ENCODE data around the gene TSPAN10.

Gene TSPAN10

DNA sequence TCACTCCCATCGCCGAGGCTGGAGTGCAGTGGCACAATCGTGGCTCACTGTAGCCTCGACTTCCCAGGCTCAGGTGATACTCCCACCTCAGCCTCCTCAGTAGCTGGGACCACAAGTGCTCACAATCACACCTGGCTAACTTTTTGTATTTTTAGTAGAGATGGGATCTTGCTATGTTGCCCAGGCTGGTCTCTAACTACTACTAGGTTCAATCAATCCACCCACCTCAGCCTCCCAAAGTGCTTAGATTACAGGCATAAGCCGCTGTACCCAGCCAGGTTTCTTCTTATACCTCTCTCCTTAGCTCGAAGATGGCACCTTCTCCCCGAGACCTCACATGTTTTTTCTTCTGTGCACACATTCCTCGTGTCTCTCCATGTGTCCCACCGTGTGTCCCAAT lies 3.0 kb downstream of the TSPAN10 start:
- DNase-seq: no peak
- Histone ChIP-seq H3K27ac (no peak overlapping the region), H3K4me3 (ENCODE audit: low read depth, low read length) (no peak overlapping the region), H3K36me3 (replicated peaks) (no peaks in the 10 kb centered on the region), H3K27me3 (replicated peaks) (no peaks in the 10 kb centered on the region)
- in situ Hi-C loops (cut with HindIII; ENCODE audit: low pct_ligation_motif_present, low sequenced_read_pairs): no loop called here
- TF ChIP-seq, protein P1, sequence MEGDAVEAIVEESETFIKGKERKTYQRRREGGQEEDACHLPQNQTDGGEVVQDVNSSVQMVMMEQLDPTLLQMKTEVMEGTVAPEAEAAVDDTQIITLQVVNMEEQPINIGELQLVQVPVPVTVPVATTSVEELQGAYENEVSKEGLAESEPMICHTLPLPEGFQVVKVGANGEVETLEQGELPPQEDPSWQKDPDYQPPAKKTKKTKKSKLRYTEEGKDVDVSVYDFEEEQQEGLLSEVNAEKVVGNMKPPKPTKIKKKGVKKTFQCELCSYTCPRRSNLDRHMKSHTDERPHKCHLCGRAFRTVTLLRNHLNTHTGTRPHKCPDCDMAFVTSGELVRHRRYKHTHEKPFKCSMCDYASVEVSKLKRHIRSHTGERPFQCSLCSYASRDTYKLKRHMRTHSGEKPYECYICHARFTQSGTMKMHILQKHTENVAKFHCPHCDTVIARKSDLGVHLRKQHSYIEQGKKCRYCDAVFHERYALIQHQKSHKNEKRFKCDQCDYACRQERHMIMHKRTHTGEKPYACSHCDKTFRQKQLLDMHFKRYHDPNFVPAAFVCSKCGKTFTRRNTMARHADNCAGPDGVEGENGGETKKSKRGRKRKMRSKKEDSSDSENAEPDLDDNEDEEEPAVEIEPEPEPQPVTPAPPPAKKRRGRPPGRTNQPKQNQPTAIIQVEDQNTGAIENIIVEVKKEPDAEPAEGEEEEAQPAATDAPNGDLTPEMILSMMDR (IDR thresholded peaks at IDR 0.05; ENCODE audit: low read depth, low read length, missing control alignments): no peak

DNA sequence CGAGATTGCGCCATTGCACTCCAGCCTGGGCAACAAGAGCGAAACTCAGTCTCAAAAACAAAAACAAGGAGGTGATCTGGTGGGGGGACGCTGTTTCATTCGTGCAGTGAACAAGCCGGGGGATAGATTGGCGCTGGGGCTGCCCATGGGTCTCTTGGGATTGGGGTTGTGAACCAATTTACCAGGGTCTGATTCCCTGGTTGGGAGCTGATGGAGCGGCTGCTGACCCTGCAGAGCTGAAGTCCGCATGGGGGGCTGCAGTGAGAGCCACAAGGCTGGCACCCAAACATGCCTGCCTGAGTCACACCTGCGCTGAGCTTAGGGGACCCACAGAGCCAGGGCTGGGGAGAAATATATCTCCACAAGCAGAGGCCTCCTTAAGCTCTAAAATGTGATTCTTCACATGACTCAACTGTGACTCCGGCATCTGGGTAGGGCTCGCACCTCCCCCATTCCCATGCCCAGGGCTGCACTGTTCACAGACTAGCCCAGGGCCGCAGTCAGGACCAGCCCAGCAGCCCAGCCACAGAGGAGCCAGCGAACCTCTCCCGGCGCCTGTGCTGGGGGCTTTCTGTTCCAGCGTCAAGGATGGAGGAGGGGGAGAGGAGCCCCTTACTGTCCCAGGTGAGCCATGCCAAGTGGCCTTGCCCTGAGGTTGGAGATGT lies 5.0 kb downstream of the TSPAN10 start:
- TF ChIP-seq, protein P1 (IDR thresholded peaks at IDR 0.05; ENCODE audit: low read depth, low read length, missing control alignments): no peak
- no peaks in the 10 kb centered on the region for H3K36me3 ChIP-seq (replicated peaks)
- peak; percentile 62 for DNase-seq
- in situ Hi-C loops (cut with HindIII; ENCODE audit: low pct_ligation_motif_present, low sequenced_read_pairs): no loop called here
- H3K27ac ChIP-seq: no peak overlapping the region
- peaks cover 1% of the 10 kb centered on the region for H3K27me3 ChIP-seq (replicated peaks)
- no peak overlapping the region for H3K4me3 ChIP-seq (ENCODE audit: low read depth, low read length)

DNA sequence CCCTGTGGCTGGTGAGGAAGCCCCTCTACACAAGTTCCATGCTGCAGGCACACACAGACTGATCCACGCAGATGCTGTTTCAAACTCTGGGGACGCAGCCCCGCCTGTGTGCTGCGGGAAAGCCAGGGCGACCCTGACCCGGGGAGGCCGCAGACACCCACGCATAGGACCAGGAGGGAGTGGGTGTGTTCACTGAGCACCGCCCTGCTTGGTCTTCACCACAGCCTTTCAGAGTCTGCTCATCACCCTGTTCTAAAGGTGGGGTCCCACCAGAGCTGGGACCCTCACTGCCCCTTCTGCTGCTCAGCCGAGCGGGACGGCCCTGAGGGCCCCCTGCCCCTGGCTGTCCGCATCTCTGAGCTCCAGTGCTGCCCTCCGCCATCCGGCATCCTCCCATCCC lies 7.5 kb downstream of the TSPAN10 start:
- TF ChIP-seq, protein P1 (IDR thresholded peaks at IDR 0.05; ENCODE audit: low read depth, low read length, missing control alignments): no peak
- in situ Hi-C loops (cut with HindIII; ENCODE audit: low pct_ligation_motif_present, low sequenced_read_pairs): no loop called here
- Histone ChIP-seq H3K27me3 (replicated peaks) (peaks cover 20% of the 10 kb centered on the region), H3K4me3 (ENCODE audit: low read depth, low read length) (no peak overlapping the region), H3K27ac (no peak overlapping the region), H3K36me3 (replicated peaks) (no peaks in the 10 kb centered on the region)
- DNase-seq: no peak

DNA sequence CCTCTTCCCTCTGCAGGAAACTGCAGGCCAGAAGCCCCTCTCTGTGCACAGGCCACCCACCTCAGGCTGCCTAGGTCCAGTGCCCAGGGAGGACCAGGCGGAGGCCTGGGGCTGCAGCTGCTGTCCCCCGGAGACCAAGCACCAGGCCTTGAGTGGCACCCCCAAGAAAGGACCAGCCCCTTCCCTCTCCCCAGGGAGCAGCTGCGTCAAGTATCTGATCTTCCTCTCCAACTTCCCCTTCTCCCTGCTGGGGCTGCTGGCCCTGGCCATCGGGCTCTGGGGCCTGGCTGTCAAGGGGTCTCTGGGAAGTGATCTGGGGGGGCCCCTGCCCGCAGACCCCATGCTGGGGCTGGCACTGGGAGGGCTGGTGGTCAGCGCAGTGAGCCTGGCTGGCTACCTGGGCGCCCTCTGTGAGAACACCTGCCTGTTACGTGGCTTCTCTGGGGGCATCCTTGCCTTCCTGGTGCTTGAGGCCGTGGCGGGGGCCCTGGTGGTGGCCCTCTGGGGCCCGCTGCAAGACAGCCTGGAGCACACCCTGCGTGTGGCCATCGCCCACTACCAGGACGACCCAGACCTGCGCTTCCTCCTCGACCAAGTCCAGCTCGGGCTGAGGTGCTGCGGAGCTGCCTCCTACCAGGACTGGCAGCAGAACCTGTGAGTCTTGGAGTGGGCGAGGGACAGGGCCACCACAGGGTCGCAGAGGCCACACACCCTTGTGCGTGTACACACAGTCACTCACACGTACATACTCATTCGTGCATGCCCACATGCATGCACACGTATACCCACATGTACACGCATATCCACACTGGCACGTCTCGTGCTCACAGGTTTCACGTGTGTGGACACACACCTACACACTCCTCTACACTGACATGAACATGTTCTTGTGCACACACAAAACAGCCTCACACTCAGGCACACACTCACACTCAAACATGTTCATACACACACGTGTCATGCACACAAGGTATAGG lies 8.3 kb downstream of the TSPAN10 start:
- no peak for DNase-seq
- in situ Hi-C loops (cut with HindIII; ENCODE audit: low pct_ligation_motif_present, low sequenced_read_pairs): no loop called here

DNA sequence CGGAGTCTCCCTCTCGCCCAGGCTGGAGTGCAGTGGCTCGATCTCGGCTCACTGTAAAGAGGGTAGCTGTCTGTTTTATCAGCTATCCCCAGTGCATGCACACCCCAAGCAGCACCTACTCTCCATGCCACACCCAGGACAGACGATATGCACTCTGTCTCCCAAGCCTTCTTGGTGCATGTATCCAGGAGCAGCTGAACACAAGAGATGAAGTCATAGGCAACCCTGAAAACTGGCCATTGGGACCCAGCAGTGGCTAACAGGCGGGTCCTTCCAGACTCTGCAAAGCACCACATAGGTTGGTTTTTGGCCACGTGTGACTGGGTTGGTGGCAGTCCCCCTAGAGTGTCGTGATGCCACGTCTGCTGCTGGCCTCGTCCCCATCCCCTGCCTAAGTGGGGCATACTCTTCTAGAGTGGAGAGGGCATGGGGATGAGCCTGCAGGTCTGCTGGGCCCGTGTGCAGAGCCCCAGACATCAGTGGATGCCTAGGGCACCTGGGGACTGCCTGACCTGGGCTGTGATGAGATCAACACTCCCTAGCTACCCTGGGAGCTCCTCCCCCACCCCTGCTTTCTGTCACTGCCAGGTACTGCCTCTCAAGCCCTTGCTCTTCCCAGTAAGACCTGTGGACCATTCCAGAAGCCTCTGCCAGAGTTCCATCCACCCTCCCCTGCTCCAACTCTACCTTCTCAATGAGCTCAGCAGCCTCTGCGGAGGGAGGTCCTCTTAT lies 10.0 kb downstream of the TSPAN10 start:
- DNase-seq: no peak
- no peak overlapping the region for H3K4me3 ChIP-seq (ENCODE audit: low read depth, low read length)
- H3K27me3 ChIP-seq (replicated peaks): peaks cover 20% of the 10 kb centered on the region
- H3K27ac ChIP-seq: no peak overlapping the region
- H3K36me3 ChIP-seq (replicated peaks): no peaks in the 10 kb centered on the region
- in situ Hi-C loops (cut with HindIII; ENCODE audit: low pct_ligation_motif_present, low sequenced_read_pairs): no loop called here
- TF ChIP-seq, protein P1 (IDR thresholded peaks at IDR 0.05; ENCODE audit: low read depth, low read length, missing control alignments): no peak

More for the DNA sequence above, 8.3 kb downstream of the TSPAN10 start:
- TF ChIP-seq, protein P1 (IDR thresholded peaks at IDR 0.05; ENCODE audit: low read depth, low read length, missing control alignments): no peak
- Histone ChIP-seq H3K27me3 (replicated peaks) (peaks cover 20% of the 10 kb centered on the region), H3K4me3 (ENCODE audit: low read depth, low read length) (no peak overlapping the region), H3K27ac (no peak overlapping the region), H3K36me3 (replicated peaks) (no peaks in the 10 kb centered on the region)
